ENCODE data around the gene KRTAP10-4.
"Not testable (repeated sequence)": the region's sequence is repeated elsewhere in the genome, so short reads cannot be mapped to it uniquely, and the experiment has no call there.

The KRTAP10-4 gene

DNA sequence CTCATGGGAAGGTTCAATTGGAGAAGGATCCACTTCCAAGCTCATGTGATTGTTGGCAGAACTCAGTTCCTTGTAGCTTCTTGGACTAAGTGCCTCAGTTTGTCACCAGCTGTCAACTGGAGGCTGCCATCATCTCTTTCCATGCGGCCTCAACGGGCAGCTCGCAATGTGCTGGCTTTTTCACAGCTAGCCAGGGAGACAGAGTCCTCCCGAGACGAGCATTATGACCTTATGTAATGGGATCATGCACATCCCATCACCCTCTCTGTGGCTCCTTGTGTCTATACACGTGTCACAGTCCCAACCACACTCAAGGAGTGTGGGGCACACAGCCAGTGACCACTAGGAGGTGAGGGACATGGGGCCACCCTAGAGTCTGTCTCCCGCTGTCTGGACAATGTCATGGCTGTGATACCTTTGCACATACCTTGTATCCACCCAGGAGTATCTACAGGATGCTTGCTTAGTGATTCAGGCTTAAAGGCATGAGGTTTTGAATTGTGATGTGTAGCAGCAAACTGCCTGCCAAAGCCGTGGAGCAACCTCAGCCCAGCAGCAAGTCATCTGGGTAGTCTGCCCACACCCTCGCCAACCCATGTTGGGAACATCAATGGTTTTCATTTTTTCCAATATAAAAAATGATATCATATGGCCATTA lies 22.7 kb downstream of the KRTAP10-4 start:
- no peak for DNase-seq (ENCODE audit: low read depth, low spot score)

DNA sequence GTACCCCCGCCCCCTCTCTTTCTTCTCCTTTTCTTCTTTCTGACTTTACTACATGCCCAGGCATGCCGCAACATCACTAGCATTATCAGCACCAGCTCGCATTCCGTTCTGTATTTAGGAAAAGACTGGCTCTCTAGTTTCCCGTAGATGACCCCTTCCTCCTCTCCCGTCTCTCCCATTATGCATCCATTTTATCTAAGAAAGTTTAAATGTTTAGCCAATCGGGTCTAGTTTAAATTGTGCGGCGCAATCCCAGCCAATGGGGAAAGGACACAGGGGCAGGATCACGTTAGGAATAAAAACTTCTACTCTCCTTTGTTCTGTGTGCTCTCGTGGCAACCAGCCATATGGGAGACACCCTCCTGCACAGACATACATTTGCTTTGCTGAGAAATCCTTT lies 24.5 kb downstream of the KRTAP10-4 start:
- DNase-seq (ENCODE audit: low read depth, low spot score), result no peak

DNA sequence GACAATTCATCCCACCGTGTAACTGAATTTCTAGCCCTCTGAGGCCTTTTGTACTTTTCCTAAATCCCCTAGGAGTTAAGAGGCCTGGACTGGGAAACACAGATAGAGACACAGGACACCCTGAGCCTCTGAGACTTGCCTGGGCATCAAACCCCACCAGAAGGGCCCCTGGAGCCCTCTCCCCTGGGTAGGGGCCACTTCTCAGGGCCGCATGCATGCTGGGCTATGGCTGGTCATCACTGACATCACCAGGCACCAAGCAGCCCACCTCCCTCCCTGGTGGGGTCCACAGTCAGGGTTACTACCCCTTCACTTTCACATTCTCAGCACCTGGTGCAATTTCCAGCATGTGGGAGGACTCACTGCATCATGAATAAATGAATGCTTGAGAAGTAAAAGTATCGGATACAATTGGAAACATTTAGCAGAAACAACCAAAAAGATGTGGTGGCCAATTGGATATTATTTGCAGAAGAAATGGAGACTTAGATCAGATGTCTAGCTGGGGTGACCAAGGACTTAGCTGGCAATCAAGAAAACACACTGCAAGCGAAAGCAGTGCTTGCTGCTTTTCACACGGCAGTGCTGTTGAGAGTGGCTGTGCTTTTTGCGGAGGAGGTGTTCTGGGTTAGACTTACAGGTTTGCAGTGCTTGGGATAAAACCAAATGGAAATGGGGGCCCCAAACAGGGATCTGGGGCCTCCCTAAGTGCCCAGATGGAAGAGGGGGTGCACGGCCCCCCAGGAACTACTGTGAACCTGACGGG lies 25.9 kb downstream of the KRTAP10-4 start:
- DNase-seq (ENCODE audit: low read depth, low spot score), result no peak

DNA sequence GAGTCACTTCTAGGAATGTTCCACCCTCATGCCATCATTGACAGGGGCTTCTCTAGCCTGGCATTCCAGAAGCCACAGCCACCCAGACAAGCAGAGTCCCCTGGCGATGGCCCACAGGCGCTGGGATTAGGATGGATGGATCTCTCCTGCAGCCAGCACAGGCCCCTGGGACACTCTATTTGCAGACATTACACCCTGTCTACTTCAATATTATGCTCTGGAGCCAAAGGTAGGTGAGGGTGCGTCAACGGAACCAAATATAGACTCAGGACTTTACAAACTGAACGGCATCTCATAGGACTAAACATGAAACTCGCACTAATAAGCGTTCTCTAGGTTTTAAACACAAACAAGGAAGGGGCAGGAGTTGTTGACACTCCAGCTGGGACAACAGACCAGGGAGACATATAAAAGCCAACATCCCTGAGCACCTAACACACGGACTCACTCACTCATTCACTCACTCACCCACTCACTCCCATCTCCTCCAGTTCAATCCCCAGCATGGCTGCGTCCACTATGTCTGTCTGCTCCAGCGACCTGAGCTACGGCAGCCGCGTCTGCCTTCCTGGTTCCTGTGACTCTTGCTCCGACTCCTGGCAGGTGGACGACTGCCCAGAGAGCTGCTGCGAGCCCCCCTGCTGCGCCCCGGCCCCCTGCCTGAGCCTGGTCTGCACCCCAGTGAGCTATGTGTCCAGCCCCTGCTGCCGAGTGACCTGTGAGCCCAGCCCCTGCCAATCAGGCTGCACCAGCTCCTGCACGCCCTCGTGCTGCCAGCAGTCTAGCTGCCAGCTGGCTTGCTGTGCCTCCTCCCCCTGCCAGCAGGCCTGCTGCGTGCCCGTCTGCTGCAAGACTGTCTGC lies 26.8 kb downstream of the KRTAP10-4 start, which contains the start of gene KRTAP10-7:
KRTAP10-7 (plus strand) TSS at position 480 of the 861 bp plus-strand sequence; CDS start at position 505, 25 bp downstream.
- DNase-seq (ENCODE audit: low read depth, low spot score), result not testable (repeated sequence)

DNA sequence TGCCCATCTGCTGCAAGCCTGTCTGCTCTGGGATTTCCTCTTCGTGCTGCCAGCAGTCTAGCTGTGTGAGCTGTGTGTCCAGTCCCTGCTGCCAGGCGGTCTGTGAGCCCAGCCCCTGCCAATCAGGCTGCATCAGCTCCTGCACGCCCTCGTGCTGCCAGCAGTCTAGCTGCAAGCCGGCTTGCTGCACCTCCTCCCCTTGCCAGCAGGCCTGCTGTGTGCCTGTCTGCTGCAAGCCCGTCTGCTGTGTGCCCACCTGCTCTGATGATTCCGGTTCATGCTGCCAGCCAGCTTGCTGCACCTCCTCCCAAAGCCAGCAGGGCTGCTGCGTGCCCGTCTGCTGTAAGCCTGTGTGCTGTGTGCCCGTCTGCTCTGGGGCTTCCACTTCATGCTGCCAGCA lies 27.6 kb downstream of the KRTAP10-4 start:
- not testable (repeated sequence) for DNase-seq (ENCODE audit: low read depth, low spot score)

DNA sequence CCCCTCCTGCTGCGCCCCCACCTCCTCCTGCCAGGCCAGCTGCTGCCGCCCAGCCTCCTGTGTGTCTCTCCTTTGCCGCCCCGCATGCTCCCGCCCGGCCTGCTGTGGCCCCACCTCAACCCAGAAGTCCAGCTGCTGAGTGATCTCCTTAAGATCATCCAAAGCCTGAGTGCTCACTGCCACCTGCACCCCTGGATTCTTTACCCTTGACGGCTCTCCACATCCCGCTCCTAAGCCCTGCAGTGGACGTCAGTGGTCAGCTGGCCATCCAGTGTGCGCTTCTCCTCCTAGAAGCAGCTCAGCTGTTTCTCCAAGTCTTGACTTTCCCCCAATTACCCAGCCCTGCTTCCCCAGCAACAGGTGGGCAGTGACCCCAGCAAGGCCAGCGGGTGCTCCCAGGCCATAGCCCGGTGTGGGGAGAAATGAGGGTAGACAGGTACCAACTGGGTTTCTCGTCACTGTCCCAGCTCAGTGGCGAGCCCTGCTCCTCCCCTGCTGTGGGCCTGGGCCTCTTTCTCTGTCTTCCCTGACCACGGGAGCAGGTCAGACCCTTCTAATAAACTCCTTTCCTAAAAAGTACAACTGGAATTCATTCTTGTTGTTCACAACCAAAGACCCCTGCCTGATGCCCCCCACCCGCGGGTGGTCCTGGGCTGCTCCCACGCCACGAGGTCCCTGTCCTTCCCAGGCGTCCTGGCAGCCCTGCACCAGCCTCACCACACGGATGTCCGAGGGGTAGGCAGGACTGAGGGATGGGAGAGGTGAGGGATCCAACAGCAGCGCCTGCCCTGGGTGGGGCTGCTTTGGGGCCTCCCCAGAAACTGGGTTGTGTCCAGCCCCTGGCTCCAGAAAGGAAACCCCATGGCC lies 28.3 kb downstream of the KRTAP10-4 start:
- no peak for DNase-seq (ENCODE audit: low read depth, low spot score)

DNA sequence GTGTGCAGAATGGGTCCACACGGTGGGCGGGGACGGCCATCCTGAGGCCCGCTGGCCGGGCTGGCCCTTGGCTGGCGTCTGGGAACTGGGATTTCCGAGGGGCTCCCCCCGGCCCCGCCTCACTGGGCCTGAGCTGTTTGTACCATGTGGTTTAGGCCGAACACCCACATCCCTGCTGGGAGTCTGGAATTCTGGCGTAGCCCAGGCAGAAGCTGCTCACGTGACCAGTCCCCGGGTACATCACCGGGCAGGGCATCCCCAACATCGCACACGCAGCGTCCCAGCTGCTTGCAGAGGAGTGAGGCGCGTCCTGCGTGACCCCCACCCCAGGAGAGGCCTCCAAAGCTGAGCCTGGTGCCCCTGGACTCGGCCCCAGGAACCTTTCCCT lies 28.9 kb downstream of the KRTAP10-4 start:
- no peak for DNase-seq (ENCODE audit: low read depth, low spot score)

DNA sequence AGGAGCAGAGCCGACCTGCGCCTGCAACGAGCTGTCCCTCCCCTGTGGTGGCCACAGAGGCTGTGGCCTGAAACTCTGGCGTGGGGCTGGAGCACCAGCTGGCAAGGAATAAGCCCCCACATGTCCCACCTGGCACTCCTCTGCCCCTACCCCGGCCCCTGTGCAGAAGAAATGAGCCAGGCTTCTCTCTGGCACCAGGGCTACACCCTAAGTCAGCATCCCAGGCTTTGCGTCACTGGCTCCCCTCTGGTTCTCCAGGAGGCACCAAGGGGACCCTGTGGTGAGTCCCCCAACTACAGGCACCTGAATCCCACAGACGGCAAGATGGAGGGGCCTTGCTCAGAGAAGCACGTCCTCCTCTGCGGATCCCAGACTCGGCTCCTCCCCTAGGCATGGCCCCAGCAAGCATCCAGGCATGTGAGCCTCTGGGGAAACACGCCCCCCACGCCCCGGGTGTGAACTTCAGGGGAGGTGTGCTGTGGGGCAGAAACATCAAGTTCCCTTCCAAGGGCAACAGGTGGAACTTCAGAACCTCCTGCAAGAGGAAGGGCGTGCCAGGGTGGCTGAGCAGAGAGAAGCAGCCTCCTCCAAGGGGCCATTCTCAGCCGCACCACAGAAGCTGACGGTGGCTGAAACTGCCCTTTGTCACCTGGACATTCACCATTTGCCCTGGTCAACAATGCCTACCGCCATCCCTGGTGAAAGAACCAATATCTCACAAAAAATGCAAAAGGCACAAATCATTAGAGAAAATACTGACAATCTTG lies 29.8 kb downstream of the KRTAP10-4 start:
- no peak for DNase-seq (ENCODE audit: low read depth, low spot score)

DNA sequence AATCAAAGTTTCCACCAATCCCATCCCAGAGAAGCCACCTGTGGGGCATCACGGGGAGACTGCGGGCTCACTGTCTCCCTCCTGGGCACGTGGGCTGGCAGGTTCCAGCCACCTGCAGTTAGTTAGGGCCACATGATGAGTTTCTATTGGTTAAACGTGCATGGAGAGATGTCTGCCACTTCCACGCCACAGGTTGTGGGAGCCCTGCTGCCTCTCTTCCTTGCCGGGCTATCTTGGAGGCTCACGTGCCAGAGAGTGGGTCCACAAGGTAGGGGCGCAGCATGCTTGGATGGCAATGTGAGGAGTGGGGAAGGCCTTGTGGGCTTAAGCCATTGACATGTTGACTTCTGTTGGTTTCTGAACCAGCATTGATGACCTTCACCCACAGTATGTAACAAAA lies 30.4 kb downstream of the KRTAP10-4 start:
- DNase-seq (ENCODE audit: low read depth, low spot score), result no peak

DNA sequence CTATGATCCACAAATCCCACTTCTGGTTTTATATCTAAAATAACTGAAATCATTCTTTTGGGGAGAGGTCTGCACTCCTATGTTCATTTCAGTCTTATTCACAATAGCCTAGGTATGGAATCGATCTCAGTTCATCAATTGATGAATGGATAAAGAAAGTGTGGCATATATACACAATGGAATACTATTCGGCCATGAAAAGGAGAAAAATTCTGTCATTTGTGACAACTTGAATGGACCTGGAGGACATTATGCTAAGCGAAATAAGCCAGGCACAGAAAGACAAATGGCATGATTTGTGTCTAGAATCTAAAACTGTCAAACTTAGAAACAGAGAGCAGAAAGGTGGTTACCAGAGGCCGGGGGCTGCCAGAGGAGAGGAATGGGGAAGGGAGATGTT lies 33.0 kb downstream of the KRTAP10-4 start:
- DNase-seq (ENCODE audit: low read depth, low spot score), result no peak

DNA sequence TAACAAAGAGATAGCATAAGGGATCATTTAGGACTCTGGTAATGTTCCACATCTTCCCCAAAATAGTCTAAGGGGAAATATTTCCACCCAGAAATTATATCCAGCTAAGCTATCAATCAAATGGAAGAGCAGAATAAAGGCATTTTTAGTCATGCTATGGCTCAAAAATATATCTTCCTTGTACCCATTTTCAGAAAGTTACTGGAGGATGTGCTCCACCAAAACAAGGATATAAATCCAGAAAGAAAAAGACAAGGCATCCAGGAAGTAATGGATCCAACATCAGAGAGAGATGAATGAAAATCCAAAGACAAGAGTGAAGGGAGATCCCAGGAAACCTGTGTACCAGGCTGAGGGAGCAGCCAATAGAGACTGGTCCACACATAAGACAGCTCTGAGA lies 35.7 kb downstream of the KRTAP10-4 start:
- DNase-seq (ENCODE audit: low read depth, low spot score), result no peak

DNA sequence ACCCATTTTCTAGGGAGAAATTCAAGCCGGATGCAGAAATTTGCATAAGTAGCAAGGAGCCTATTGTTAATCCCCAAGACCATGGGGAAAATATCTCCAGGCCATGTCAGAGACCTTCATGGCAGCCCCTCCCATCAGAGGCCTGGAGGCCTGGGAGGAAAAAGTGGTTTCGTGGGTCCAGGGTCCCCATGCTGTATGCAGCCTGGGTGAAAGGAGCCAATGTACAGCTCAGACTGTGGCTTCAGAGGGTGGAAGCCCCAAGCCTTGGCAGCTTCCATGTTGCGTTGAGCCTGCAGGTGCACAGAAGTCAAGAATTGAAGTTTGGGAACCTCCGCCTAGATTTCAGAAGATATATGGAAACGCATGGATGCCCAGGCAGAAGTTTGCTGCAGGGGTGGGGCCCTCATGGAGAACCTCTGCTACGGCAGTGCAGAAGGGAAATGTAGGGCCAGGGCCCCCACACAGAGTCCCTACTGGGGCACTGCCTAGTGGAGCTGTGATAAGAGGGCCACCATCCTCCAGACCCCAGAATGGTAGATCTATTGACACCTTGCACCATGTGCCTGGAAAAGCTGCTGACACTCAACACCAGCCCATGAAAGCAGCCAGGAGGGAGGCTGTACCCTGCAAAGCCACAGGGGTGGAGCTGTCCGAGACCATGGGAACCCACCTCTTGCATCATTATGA lies 36.8 kb downstream of the KRTAP10-4 start:
- not testable (repeated sequence) for DNase-seq (ENCODE audit: low read depth, low spot score)

DNA sequence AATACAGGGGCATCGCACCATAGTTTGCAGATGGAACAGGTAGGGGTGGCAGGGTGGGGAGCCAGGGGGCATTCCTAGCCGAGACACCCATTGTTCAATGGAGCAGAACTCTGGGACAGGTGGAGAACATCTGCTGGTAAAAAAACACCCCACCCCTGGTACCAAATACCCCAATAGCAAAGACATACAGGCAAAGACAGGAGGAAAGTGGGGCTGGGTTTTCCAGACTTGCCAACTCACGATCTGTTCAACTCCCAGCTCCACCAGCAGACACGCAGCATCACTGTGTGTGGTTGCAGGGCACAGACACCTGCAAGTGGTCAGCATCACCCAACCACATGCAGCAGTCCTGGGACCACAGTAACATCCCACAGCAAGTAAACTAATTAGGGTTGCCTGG lies 38.0 kb downstream of the KRTAP10-4 start:
- DNase-seq (ENCODE audit: low read depth, low spot score), result no peak

DNA sequence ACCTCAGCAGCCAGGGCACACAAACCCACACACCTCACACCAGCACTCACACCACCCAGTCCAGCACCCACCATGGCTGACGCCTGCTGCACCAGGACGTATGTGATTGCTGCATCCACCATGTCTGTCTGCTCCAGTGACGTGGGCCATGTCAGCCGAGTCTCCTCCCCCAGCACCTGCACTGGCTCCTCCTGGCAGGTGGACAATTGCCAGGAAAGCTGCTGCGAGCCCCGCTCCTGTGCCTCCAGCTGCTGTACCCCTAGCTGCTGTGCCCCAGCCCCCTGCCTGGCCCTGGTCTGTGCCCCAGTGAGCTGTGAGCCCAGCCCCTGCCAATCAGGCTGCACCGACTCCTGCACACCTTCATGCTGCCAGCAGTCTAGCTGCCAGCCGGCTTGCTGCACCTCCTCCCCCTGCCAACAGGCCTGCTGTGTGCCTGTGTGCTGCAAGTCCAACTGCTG lies 38.5 kb downstream of the KRTAP10-4 start, which contains the start of gene KRTAP10-8:
KRTAP10-8 (plus strand) TSS at position 51 of the 458 bp plus-strand sequence; CDS start at position 73, 22 bp downstream.
- DNase-seq (ENCODE audit: low read depth, low spot score), result no peak

DNA sequence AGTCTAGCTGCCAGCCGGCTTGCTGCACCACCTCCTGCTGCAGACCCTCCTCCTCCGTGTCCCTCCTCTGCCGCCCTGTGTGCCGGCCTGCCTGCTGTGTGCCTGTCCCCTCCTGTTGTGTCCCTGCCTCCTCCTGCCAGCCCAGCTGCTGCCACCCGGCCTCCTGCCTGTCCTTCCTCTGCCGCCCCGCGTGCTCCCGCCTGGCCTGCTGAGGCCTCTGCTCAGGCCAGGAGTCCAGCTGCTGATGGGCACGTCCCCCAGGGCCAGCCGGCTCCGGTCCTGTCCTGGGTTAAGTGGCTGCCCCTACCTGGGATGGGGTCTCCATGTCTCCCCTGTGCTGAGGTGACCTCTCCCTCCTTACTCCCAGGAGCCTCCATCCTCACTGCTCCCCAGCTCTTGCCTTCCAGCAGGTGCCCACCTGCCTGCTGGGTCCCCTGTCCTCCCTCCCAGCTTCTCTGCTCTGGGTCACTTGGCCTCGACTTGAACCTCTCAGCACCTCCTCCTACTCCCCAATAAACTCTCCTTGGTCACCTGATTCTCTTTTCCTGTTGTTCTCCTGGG lies 39.2 kb downstream of the KRTAP10-4 start:
- DNase-seq (ENCODE audit: low read depth, low spot score), result no peak

DNA sequence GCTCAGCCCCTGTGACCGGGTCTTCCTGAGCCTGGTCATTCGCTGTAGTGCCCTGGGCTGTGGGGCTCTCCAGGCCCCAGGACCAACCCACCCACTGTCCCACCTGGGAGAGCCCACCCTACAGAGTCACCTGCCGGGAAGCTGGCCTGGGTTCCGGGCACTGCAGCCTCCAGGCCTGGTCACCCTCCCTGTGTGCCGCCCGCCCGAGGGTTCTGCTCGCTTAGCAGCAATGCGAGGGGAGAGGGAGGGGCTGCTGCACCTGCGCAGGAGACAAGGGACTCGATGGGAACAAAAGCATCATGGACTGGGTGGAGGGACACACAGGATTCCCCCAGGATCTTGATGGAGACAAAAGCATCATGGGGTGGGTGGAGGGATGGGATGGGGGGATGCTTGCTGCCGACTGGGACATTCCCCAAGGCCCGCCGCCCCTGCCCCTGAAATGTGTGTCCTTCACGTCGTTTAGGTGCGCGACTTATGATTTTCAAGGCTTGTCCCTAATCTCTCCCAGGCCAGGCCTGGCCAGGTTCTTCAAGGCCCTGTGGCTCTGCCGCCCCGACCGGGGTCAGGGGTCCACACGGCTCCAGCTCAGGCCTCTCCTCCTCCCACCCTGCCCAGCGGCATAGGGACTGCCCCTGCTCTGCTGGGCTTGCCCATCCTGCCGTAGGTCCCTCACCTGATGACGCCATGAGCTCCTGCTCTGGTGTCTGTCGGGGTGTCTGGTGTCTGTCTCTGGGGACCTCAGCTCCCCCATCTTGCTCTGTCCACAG lies 40.0 kb downstream of the KRTAP10-4 start:
- DNase-seq (ENCODE audit: low read depth, low spot score), result no peak

DNA sequence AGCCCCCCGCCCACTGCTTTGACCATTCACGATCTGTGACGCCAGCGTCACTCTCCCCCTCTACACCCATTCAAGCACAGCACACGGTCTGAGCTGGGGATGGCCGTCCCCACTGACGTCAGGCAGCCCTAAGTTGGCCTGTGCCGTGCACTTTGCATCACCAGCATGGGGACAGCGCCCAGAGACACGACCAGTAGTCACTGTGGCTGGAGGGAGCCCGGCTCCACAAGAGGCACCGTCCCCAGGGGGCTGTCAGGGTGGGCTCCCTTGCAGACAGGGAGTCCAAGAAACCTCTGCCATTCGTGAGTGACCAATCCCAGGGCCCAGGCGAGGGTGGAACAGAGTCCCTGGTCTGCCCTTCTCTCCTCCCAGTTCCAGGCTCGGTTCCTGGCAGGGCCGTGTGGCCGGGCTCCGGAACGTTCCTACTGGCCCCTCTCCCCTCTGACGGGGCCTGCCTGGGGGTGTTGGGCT lies 40.7 kb downstream of the KRTAP10-4 start:
- DNase-seq (ENCODE audit: low read depth, low spot score), result no peak

DNA sequence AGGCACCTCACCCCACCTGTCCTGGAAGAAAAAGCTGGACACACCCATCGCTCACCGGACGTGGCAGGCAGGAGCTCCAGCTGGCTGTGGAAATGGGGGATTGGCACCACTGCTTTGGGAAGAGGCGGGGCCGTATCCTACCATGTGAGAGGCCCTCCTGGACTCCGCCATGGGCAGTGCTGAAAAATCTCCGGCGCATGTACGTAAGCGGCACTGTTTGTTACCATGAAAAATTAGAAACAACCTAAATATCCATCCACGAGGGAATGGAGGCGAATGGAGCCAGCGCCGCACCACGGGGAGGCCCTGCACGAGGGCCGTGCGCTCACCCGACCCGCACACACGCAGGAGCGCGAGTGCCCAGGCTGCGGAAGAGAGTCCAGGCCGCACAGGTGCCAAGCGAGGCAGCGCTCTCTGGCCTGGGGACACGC lies 41.4 kb downstream of the KRTAP10-4 start:
- no peak for DNase-seq (ENCODE audit: low read depth, low spot score)

Measured in activated naive CD8-positive, alpha-beta T cell treated with anti-CD3 and anti-CD28 coated beads, Interleukin-2, amount 50 U/mL, for 16 hours (primary cell).